Suprapubic skin (tissue), 4 donors: ENCODE data around the gene SEC63. TPM values are rescaled to one million over a fixed set of nuclear protein-coding genes. Genes with fewer than 3 reads are reported as not detected.
"Not testable (repeated sequence)": the region's sequence is repeated elsewhere in the genome, so short reads cannot be mapped to it uniquely, and the experiment has no call there.

Source experiments
- DNase-seq, 2 donors: peaks; one replicate each; pipeline ENCODE4 v3.0.0-alpha.2; 2019; ENCODE audit warnings: low spot score in 2 of 2
- H3K27ac ChIP-seq: fragments of 200-600 bp; sonication (generic); one replicate; pipeline ENCODE4 v1.5.1; 2019
- H3K27me3 ChIP-seq: fragments of 200-600 bp; sonication (generic); one replicate; pipeline ENCODE4 v1.5.1; 2019
- H3K36me3 ChIP-seq: fragments of 200-600 bp; sonication (generic); one replicate; pipeline ENCODE4 v1.5.1; 2019
- H3K4me1 ChIP-seq: fragments of 200-600 bp; sonication (generic); one replicate; pipeline ENCODE4 v1.5.1; 2019
- H3K4me3 ChIP-seq: fragments of 200-600 bp; sonication (generic); one replicate; pipeline ENCODE4 v1.5.1; 2019; ENCODE audit warnings: mild to moderate bottlenecking
- H3K9me3 ChIP-seq: fragments of 200-600 bp; sonication (generic); one replicate; pipeline ENCODE4 v1.5.1; 2019
- EP300 ChIP-seq: sonication (generic); formaldehyde crosslinking; IDR thresholded peaks from one replicate; pipeline ENCODE4 v1.6.1; 2017; ENCODE audit warnings: antibody characterized with exemption
- POLR2A ChIP-seq, 2 donors: fragments of 450-650 bp; IDR thresholded peaks; one replicate each; pipeline ENCODE4 v1.6.1; 2017; ENCODE audit warnings: antibody characterized with exemption in 2 of 2, mild to moderate bottlenecking in 2 of 2, moderate library complexity in 2 of 2
- POLR2AphosphoS5 ChIP-seq, 3 donors: sonication (generic); formaldehyde crosslinking; IDR thresholded peaks; one replicate each; pipeline ENCODE4 v1.6.1; 2017; ENCODE audit warnings: antibody characterized with exemption in 3 of 3
- WGBS: methylation state at CpG from one replicate; pipeline ENCODE4 v1.1.5; 2018; 5-methylcytosine and 5-hydroxymethylcytosine counted together
- total RNA-seq, 4 donors: library from RNA; depleted of rRNA; stranded (reverse); fragments of >200 nt; gene quantifications; one replicate each; pipeline ENCODE4 v1.1.0, GENCODE V29; 2016
- TF ChIP-seq, protein P1 (sequence below), 2 donors: fragments of 200-600 bp in 1 of 2; fragments of 450-650 bp in 1 of 2; sonication (generic) in 1 of 2; IDR thresholded peaks; one replicate each; pipeline ENCODE4 v1.5.1; 2016 to 2019; ENCODE audit warnings: antibody characterized with exemption in 2 of 2, mild to moderate bottlenecking in 1 of 2, moderate library complexity in 1 of 2

The SEC63 gene
- total RNA-seq, 4 donors from 2014 or later, result 31.6 to 54.1 (median 42.4) TPM

DNA sequence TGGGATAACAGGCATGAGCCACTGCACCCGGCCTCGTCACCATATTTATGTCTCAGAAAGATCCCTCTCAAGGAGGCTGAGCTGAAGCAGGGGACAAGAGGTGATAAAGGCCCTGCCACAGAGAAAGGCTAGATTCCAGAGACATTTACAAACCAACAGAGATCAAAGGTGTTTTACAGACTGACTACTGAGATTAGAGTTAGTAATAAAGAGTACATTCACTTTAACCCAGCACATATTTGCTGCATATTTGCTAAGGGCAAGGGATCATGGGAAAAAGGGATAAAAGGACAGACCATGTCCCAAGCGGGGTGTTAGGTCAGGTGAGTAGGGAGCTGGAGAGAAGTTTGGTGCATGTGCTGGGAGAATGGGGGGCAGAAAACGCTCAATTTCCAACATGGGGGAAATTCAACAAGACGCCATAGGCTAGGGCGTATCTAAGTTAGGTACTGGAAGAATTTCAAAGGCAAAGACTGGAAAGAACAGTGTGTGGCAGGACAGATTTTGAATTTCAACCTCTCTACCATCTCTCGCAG, 43.8 kb upstream of the SEC63 start:
- DNase-seq, result no peak
- H3K27ac ChIP-seq, result peak overlapping the region; percentile 65
- H3K4me3 ChIP-seq, result no peak overlapping the region
- H3K27me3 ChIP-seq, result no peaks in the 10 kb centered on the region
- H3K36me3 ChIP-seq, result no peaks in the 10 kb centered on the region
- H3K4me1 ChIP-seq, result peaks cover 12% of the 10 kb centered on the region
- H3K9me3 ChIP-seq, result no peaks in the 10 kb centered on the region
- TF ChIP-seq, protein P1, sequence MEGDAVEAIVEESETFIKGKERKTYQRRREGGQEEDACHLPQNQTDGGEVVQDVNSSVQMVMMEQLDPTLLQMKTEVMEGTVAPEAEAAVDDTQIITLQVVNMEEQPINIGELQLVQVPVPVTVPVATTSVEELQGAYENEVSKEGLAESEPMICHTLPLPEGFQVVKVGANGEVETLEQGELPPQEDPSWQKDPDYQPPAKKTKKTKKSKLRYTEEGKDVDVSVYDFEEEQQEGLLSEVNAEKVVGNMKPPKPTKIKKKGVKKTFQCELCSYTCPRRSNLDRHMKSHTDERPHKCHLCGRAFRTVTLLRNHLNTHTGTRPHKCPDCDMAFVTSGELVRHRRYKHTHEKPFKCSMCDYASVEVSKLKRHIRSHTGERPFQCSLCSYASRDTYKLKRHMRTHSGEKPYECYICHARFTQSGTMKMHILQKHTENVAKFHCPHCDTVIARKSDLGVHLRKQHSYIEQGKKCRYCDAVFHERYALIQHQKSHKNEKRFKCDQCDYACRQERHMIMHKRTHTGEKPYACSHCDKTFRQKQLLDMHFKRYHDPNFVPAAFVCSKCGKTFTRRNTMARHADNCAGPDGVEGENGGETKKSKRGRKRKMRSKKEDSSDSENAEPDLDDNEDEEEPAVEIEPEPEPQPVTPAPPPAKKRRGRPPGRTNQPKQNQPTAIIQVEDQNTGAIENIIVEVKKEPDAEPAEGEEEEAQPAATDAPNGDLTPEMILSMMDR (IDR thresholded peaks at IDR 0.05), result no peak
- TF ChIP-seq POLR2A (IDR thresholded peaks at IDR 0.05) (no peak), POLR2AphosphoS5 (IDR thresholded peaks at IDR 0.05) (no peak), EP300 (no peak)
- 81% methylated on average over 7 of the region's 7 CpGs for WGBS

DNA sequence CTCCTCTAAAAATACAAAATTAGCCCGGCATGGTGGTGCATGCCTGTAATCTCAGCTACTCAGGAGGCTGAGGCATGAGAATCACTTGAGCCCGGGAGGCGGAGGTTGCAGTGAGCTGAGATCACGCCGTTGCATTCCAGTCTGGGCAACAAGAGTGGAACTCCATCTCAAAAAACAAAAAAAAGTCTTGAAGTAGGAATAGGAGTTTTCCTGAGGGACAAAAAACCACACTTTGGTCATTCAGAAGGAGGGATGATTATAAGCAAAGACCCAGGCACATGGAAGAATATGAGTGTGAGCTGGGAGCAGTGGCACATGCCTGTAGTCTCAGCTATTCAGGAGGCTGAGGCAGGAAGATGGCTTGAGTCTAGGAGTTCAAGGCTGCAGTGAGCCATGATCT, 42.3 kb upstream of the SEC63 start:
- DNase-seq, H3K27ac ChIP-seq, H3K4me3 ChIP-seq, H3K27me3 ChIP-seq, H3K9me3 ChIP-seq, H3K36me3 ChIP-seq: not testable (repeated sequence)
- 97% methylated on average over 5 of the region's 5 CpGs for WGBS
- H3K4me1 ChIP-seq, result peaks cover 12% of the 10 kb centered on the region

DNA sequence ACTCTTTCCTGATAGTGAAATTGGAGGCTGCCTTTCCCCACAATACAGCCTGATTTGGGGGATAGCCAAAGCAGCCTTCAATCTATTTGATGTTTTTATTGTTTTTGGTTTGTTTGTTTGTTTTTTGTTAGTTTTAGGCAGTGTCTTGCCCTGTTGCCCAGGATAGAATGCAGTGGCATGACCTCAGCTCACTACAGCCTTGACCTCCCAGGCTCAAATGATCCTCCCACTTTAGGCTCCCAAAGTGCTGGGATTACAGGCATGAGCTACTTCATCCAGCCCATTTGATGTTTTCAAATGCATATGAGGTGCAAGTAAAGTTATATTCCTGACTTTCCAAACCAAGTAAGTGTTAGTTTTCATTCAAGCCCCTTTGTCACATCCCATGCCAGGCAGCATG, 41.3 kb upstream of the SEC63 start:
- no peaks in the 10 kb centered on the region for H3K27me3 ChIP-seq
- TF ChIP-seq, protein P1 (IDR thresholded peaks at IDR 0.05), result no peak
- no peak overlapping the region for H3K4me3 ChIP-seq
- H3K27ac ChIP-seq, result no peak overlapping the region
- no peak for DNase-seq
- peaks cover 12% of the 10 kb centered on the region for H3K4me1 ChIP-seq
- H3K36me3 ChIP-seq, result no peaks in the 10 kb centered on the region
- H3K9me3 ChIP-seq, result no peaks in the 10 kb centered on the region

DNA sequence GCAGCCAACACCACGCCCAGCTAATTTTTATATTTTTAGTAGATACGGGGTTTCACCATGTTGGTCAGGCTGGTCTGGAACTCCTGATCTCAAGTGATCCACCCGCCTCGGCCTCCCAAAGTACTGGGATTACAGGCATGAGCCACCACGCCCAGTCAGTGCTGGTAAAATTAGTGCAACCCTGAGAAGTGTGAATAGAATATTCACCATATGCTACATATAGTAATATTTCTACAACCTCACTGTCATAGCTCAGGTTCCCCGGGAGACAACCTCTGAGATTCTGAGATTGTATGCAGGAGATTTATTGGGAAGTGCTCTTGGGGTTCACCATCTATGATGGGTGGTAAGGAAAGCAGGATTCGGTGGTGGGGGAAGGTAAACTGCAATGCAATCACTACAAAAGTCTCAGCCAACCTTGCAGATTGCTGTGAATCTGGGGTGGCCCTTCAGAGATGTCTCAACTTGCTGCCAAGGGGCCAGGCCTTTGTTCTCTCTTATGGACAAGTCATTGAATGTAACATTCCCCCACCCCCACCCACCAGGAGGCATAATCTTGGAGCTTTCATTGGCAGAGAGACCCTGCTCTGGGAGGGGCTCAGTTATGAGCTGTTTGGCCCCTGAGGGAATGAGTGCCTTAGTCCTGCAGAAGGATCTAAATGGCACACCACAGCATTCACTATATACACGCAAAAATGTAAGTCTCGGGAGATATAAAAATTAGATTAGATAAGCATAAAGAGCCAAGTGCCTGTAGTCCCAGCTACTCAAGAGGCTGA, 34.0 kb upstream of the SEC63 start:
- DNase-seq, result no peak
- H3K4me1 ChIP-seq, result peaks cover 19% of the 10 kb centered on the region
- no peaks in the 10 kb centered on the region for H3K36me3 ChIP-seq
- 64% methylated on average over 9 of the region's 9 CpGs for WGBS
- H3K27me3 ChIP-seq, result no peaks in the 10 kb centered on the region
- H3K4me3 ChIP-seq, result no peak overlapping the region
- no peaks in the 10 kb centered on the region for H3K9me3 ChIP-seq
- TF ChIP-seq EP300, result no peak
- TF ChIP-seq, protein P1 (IDR thresholded peaks at IDR 0.05), result no peak
- no peak for TF ChIP-seq POLR2A (IDR thresholded peaks at IDR 0.05)
- TF ChIP-seq POLR2AphosphoS5 (IDR thresholded peaks at IDR 0.05), result no peak
- H3K27ac ChIP-seq, result no peak overlapping the region

DNA sequence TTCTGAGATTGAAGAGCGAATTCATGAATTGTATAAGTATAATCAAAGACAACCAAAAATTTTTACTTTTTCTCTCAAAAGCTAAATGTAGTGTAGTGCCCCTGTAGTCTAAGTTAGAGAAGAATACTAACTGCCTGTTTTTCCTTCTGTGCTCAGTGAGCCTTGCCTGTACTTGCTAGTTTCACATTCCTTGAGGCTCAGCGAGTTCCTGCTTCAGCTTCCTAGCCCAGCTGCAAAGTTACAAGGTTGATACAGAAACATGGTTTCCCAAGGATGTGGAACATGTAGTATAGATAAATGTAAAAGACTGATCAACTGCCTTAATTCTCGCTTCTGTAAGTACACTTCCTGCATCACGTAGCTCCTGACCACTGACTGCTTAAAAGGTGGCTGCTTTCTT, 33.1 kb upstream of the SEC63 start:
- H3K27ac ChIP-seq, result no peak overlapping the region
- H3K9me3 ChIP-seq, result no peaks in the 10 kb centered on the region
- peaks cover 19% of the 10 kb centered on the region for H3K4me1 ChIP-seq
- TF ChIP-seq, protein P1 (IDR thresholded peaks at IDR 0.05), result no peak
- no peak for TF ChIP-seq EP300
- DNase-seq, result no peak
- H3K36me3 ChIP-seq, result no peaks in the 10 kb centered on the region
- no peaks in the 10 kb centered on the region for H3K27me3 ChIP-seq
- whole genome bisulfite sequencing, result 59% methylated on average over 4 of the region's 4 CpGs
- no peak overlapping the region for H3K4me3 ChIP-seq

DNA sequence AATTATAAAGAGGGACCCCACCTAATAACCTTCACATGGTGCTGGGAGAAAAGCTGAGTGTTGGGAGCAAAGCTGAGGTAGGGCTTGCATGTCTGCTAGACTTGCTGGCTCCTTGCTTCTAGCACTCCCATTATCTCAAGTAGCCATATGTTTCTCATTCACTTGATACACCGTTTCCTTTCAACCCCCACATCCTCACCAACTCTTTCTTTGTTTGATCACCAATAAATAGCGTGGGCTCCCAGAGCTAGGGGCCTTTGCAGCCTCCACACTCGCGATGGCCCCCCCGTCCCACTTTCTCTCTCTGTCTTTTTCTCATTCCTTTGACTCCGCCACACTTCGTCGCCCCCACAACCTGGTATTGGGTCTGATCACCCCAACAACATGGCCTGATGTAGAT, 32.6 kb upstream of the SEC63 start:
- not testable (repeated sequence) for H3K27me3 ChIP-seq, DNase-seq, H3K27ac ChIP-seq, H3K36me3 ChIP-seq, H3K9me3 ChIP-seq, H3K4me3 ChIP-seq
- H3K4me1 ChIP-seq, result peaks cover 19% of the 10 kb centered on the region
- WGBS, result 57% methylated on average over 8 of the region's 8 CpGs
